22Rv1 (cell line): ENCODE results near the gene SACM1L.

ENCODE experiments used
- CTCF ChIP-seq: fragments of 450-650 bp; IDR thresholded peaks from 2 replicates; pipeline ENCODE4 v1.5.1; 2017; ENCODE audit warnings: mild to moderate bottlenecking
- ZFX ChIP-seq: fragments of 450-650 bp; IDR thresholded peaks from 2 replicates; pipeline ENCODE4 v1.6.1; 2017; ENCODE audit warnings: antibody characterized with exemption, borderline replicate concordance

- TF ChIP-seq CTCF (no peak), ZFX (no peak)
Observed at GRCh38 chr3:45758871-45759270, 69.7 kb downstream of the SACM1L start.
